ENCODE results near the gene ADAMTS16.

ADAMTS16 gene

DNA sequence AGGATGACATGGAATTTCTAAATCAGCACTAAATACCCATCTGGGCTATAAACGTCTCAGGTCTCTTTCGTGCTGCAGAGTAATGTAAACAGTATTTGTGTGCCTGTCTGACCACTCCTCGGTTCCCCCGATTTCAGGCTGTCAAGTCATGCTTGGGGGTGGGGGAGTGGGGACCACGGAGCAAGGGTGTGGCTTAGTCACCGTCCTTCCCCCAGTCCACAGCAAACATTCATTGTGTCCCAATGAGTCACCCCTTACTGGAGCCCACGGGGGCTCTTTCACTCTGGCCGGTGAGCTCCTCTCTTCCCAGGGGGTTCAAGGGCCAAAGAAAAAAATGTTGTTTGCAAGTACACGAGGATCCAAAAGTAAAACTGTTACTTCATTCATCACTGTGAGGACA lies 210.0 kb downstream of the ADAMTS16 start:
- no peak for DNase-seq

DNA sequence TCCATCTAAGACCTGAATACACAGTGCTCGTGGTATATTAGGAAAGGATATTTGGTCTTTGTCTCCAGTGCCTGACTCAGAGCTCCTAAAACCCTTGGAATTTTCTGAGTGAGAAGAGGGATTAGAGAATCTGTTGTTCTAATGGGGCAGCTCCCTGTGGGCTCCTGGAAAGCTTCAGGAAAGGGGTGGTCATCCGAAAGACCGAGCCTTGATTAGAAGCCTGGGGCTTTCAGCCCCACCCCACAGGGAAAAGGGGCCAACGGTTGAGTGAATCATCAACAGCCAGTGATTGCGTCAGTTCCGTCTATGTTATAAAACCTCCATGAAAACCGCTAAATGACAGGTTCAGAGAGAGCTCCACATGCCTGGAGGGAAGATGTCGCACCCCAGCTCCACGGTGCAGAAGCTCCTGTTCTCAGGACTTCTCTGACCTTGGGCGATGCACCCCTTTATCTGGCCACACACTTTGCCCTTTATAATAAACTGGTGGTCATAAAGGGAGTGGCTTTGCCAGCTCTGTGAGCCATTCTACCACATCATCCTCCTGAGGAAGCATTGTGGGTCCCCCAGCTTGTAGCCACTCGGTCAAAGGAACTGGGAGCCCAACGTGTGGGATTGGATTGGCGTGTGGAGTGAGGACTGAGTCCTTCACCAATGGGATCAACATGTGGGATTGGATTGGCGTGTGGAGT lies 211.3 kb downstream of the ADAMTS16 start:
- DNase-seq: no peak

DNA sequence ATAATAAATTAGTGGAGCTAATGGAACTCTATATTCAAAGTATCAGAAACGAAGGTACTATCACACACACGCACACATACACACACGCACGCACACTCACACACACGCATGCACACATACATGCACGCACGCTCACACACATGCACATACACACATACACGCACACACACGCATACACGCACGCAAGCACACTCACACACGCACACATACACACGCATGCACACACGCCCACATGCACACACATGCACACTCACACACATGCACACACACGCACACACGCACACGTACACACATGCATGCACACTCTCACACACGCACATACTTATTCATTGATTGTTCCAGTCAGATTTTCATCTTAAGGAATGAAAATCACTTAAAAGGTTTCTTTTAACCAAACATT lies 212.5 kb downstream of the ADAMTS16 start:
- no peak for DNase-seq

DNA sequence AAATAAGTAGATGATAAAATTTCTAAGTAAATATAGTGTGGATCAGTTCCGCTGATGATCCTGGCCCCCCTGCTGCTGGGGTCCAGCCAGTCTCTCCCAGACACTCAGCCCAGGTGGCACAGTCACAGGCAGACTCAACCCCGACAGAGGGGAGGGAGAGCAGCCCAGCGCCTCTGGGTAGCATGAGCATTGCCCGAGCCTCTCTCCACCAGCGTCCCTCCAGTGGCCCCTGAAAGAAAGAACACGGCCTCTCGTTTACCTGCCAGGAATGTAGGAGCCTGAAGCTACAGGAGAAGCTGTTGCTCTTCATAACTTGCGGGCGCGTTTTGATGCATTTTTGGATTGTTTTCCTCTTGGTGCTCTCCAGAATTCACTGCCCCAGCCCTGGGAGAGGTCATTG lies 213.6 kb downstream of the ADAMTS16 start:
- DNase-seq: no peak

GRCh38 chr5:5356765-5357164 lies 216.6 kb downstream of the ADAMTS16 start:
- DNase-seq: no peak

GRCh38 chr5:5359618-5360017 lies 219.5 kb downstream of the ADAMTS16 start:
- no peak for DNase-seq

DNA sequence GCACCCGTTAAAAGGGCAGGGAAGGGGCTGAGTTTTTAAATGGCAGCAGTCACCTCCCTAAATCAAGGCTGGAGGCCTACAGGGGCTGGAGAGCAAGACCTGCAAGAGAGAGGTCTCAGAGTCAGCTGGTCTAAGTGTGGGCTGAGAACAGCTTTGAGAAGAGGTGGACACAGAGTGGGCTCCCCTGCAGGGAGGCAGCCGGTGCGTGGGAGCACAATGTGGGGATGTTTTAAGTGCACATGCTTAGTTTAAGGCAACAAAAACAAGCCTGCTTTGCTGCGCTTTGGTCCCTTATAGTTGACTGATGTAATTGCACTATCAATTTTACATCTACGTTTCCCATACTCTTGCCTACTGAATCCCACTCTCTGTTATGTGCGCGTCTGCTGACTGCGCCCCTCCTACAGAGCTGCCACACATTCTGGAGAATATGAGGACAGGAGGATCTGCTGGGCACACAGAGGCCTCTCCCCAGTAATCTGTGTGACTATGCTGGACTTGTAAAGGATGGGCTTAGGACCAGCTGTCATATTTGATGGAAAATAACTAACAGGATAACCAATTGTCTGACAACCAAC lies 220.3 kb downstream of the ADAMTS16 start:
- no peak for DNase-seq

- no peak for DNase-seq
Measured at GRCh38 chr5:5360941-5361520, 220.9 kb downstream of the ADAMTS16 start.

DNA sequence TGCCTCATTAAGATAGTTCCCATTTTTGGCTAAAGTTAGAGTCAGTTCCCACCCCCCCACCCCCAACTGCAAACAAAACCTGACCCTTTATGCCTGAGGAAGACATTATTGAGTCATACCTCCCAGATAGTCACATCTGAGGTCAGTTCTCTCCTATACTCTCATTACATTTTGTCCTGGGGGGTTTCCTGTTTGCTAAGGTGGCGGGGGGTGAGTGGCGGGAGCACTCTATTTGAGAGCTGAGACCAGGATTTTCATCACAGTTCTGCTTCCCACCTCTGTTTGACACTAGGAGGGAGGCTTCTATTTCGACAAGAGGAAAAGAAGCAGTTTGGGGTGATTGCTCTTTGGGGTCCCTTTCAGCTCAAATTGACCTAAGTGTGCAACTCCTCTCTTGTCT lies 222.9 kb downstream of the ADAMTS16 start:
- no peak for DNase-seq

DNA sequence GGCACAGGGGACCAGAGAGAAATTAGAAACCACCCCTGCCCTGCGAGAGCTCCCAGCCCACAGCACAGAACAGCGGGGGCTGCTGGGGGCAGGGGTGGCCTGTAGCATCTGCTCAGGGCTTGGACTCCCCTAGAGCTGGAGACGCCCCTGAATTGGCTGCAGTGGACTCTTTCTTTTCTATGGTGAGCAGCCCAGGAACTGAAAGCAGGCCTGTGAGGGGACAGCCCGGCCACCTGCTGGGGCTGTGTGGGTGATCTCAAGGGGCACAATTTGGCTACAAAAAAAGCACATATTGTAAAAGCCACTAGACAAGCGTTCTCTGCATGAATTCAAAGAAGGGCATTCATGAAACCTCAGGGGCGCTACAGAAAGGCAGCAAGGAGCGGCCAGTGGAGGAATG lies 224.8 kb downstream of the ADAMTS16 start:
- DNase-seq: no peak

GRCh38 chr5:5367739-5368138 lies 227.6 kb downstream of the ADAMTS16 start:
- DNase-seq: no peak

DNA sequence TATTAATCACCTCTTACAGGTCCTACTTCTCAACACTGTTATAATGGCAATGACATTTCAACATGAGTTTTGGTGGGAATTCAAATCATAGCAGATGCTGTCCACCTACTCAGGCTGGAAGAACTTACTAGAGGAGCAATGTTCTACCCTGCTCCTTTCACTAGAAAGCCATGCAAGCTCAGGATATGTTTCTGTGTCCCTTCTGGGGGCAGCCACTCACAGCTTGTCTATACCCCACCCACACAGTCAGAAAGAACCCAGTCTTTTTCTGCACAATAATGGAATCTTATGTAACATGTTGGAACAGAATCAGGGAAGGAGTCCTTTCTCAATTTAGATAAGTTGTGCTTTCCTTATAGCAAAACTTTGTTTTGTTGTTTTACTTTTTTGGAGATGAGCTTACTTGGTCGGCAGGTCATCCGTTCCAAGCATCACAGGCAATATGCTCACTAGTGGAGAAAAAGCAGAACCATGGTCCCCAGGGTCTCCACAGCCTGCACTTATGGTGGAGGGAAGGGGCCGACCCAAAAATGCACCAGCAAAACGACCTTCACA lies 229.0 kb downstream of the ADAMTS16 start:
- no peak for DNase-seq

All from NCI-H2029 treated with DMSO at 0.1 percent for 48 hours (cell line).